Skeletal muscle satellite cell (primary cell): ENCODE data around the gene PPP3R1.
A peak's percentile ranks its signal among the peaks of the same experiment; 100 is the strongest.

Experiments used
- H3K27me3 ChIP-seq: 2 replicates; pipeline ENCODE4 v1.7.0; 2013; ENCODE audit warnings: low read length; ENCODE audit not compliant: control insufficient read depth, insufficient read depth
- H3K36me3 ChIP-seq: 2 replicates; pipeline ENCODE4 v1.7.0; 2013; ENCODE audit warnings: mild to moderate bottlenecking, control low read depth, low read length; ENCODE audit not compliant: insufficient read depth
- H3K4me1 ChIP-seq: 2 replicates; pipeline ENCODE4 v1.7.0; 2013; ENCODE audit warnings: low read length; ENCODE audit not compliant: control insufficient read depth, insufficient read depth
- H3K4me2 ChIP-seq: 2 replicates; pipeline ENCODE4 v1.7.0; 2013; ENCODE audit warnings: mild to moderate bottlenecking, low read length
- H3K4me3 ChIP-seq: 2 replicates; pipeline ENCODE4 v1.7.0; 2013; ENCODE audit warnings: low read length
- H3K9ac ChIP-seq: 2 replicates; pipeline ENCODE4 v1.7.0; 2013; ENCODE audit warnings: mild to moderate bottlenecking, low read depth, low read length, moderate library complexity
- H3K9me3 ChIP-seq: replicated peaks from 2 replicates; pipeline ENCODE4 v1.7.0; 2013; ENCODE audit warnings: mild to moderate bottlenecking, control low read depth, low read length

Gene PPP3R1

GRCh38 chr2:68226794-68227193 is 25.5 kb downstream of the PPP3R1 start:
- no peak overlapping the region for H3K4me2 ChIP-seq
- H3K9ac ChIP-seq, result no peak overlapping the region
- no peak overlapping the region for H3K4me3 ChIP-seq
- H3K27me3 ChIP-seq, result no peaks in the 10 kb centered on the region
- peaks cover 37% of the 10 kb centered on the region for H3K4me1 ChIP-seq
- peaks cover 3% of the 10 kb centered on the region for H3K36me3 ChIP-seq
- H3K9me3 ChIP-seq, result no peaks in the 10 kb centered on the region

GRCh38 chr2:68225119-68225632 is 27.2 kb downstream of the PPP3R1 start:
- Histone ChIP-seq H3K4me1 (peaks cover 21% of the 10 kb centered on the region), H3K9ac (no peak overlapping the region)

DNA sequence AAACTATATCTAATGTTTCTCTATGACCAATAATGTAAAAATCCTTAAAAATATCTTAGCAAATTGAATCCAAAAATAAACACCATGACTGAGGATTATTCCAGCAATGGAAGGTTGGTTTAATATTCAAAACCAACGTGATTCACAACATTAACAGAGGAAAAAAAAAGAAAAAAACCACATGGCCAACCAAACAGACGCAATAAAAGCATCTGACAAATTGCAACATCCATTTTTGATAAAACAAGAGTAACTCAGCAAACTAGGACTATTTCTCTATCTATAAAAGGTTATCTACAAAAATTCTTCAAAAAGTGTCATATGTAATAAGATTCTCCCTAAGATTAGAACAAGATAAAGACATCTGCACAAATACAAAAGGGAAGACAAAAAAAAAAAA is 28.9 kb downstream of the PPP3R1 start:
- Histone ChIP-seq H3K4me3 (no peak overlapping the region), H3K36me3 (peaks cover 3% of the 10 kb centered on the region), H3K4me1 (peaks cover 25% of the 10 kb centered on the region), H3K27me3 (no peaks in the 10 kb centered on the region), H3K9ac (no peak overlapping the region), H3K9me3 (no peaks in the 10 kb centered on the region), H3K4me2 (no peak overlapping the region)

More at GRCh38 chr2:68225119-68225632, 27.2 kb downstream of the PPP3R1 start:
- Histone ChIP-seq H3K27me3 (no peaks in the 10 kb centered on the region), H3K36me3 (peaks cover 3% of the 10 kb centered on the region), H3K9me3 (no peaks in the 10 kb centered on the region), H3K4me2 (peak overlapping the region; percentile 2), H3K4me3 (no peak overlapping the region)

GRCh38 chr2:68222287-68222686 is 30.0 kb downstream of the PPP3R1 start:
- no peak overlapping the region for H3K9ac ChIP-seq
- no peak overlapping the region for H3K4me2 ChIP-seq
- no peaks in the 10 kb centered on the region for H3K9me3 ChIP-seq
- no peaks in the 10 kb centered on the region for H3K27me3 ChIP-seq
- H3K4me3 ChIP-seq, result no peak overlapping the region
- peaks cover 3% of the 10 kb centered on the region for H3K36me3 ChIP-seq
- peaks cover 27% of the 10 kb centered on the region for H3K4me1 ChIP-seq

DNA sequence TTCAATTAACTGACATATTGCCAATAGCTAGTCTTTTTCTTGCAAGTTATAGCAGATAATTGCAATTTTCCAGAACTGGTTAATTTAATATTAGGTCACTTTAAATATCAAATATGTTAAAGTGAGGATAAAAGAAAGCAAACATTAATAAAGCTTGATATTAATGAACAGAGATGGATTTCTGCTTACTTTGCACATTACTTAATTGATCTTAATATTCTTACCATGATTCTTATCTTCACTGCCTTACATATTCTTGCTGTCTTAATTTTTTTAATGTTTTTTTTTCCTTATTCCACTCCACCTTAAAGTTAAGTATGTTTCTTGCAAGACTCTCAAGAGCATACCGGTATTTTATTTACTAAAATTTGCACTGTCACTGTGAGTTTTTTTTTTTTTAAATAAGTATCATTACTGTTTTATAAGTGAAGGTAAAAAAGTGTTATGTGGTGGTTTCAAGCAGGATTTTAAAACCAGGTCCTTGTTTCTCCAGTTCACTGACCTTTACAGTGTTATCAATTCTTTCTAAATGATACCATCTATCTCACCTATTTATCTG is 33.9 kb downstream of the PPP3R1 start:
- no peak overlapping the region for H3K4me2 ChIP-seq
- peaks cover 4% of the 10 kb centered on the region for H3K36me3 ChIP-seq

GRCh38 chr2:68217729-68218128 is 34.6 kb downstream of the PPP3R1 start:
- H3K9me3 ChIP-seq, result no peaks in the 10 kb centered on the region
- peaks cover 4% of the 10 kb centered on the region for H3K36me3 ChIP-seq
- H3K4me3 ChIP-seq, result no peak overlapping the region
- H3K4me2 ChIP-seq, result no peak overlapping the region
- peaks cover 24% of the 10 kb centered on the region for H3K4me1 ChIP-seq
- H3K9ac ChIP-seq, result no peak overlapping the region
- H3K27me3 ChIP-seq, result no peaks in the 10 kb centered on the region

More for the DNA sequence above, 33.9 kb downstream of the PPP3R1 start:
- Histone ChIP-seq H3K4me3 (no peak overlapping the region), H3K9me3 (no peaks in the 10 kb centered on the region), H3K27me3 (no peaks in the 10 kb centered on the region), H3K4me1 (peaks cover 30% of the 10 kb centered on the region), H3K9ac (no peak overlapping the region)

- no peaks in the 10 kb centered on the region for H3K27me3 ChIP-seq
- no peak overlapping the region for H3K4me3 ChIP-seq
- H3K9ac ChIP-seq, result no peak overlapping the region
- H3K36me3 ChIP-seq, result peaks cover 4% of the 10 kb centered on the region
- H3K4me2 ChIP-seq, result no peak overlapping the region
- peaks cover 17% of the 10 kb centered on the region for H3K4me1 ChIP-seq
- H3K9me3 ChIP-seq, result no peaks in the 10 kb centered on the region
Observed at GRCh38 chr2:68216454-68217310, 35.6 kb downstream of the PPP3R1 start.

- H3K4me1 ChIP-seq, result peaks cover 16% of the 10 kb centered on the region
Observed at GRCh38 chr2:68214381-68214780, 38.0 kb downstream of the PPP3R1 start.

DNA sequence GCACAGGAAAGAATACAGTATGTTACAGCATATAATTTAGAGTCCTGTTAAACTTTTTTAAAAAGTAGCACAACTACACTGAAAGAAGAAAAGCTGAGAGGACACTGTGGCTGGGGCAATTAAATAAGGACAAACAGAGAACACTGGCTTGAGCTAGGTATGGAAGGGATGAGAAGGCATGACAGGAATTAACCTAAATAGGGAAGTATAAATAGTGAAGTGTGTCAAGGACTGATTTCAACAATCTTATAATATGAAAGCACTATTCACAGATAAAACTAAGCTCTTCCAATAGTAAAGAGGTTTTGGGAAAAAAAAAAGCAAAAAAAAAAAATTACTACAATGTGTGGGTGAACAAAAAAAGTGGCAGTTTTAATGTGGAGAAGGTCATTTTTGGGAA is 45.5 kb downstream of the PPP3R1 start:
- Histone ChIP-seq H3K9ac (no peak overlapping the region), H3K4me2 (no peak overlapping the region), H3K4me3 (no peak overlapping the region), H3K36me3 (peaks cover 3% of the 10 kb centered on the region), H3K4me1 (no peaks in the 10 kb centered on the region), H3K9me3 (no peaks in the 10 kb centered on the region), H3K27me3 (no peaks in the 10 kb centered on the region)

More at GRCh38 chr2:68214381-68214780, 38.0 kb downstream of the PPP3R1 start:
- H3K9ac ChIP-seq, result no peak overlapping the region
- H3K4me3 ChIP-seq, result no peak overlapping the region
- H3K36me3 ChIP-seq, result peaks cover 4% of the 10 kb centered on the region
- H3K9me3 ChIP-seq, result no peaks in the 10 kb centered on the region
- no peak overlapping the region for H3K4me2 ChIP-seq
- H3K27me3 ChIP-seq, result no peaks in the 10 kb centered on the region

DNA sequence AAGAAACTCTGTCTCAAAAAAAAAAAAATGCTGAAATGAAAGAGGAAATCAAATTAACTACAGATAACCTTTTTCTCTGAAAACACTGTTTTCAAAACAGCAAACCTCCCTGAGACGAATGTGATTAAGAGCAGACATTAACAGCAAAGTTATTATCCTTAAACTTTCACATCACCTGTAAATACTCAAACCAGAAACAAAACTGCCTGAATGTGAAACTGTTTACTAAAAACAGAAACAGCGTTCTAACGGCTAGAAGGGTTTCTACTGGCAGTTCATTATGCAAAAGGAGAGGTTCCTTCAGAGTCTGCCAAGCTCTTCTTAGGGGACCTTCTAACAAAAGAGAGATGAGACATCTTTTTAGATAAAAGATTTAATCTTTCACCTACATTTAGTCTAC is 48.7 kb downstream of the PPP3R1 start:
- Histone ChIP-seq H3K4me1 (no peaks in the 10 kb centered on the region), H3K4me2 (no peak overlapping the region), H3K27me3 (no peaks in the 10 kb centered on the region), H3K4me3 (no peak overlapping the region), H3K36me3 (peaks cover 3% of the 10 kb centered on the region), H3K9me3 (no peaks in the 10 kb centered on the region), H3K9ac (no peak overlapping the region)

- H3K27me3 ChIP-seq, result no peaks in the 10 kb centered on the region
- no peak overlapping the region for H3K4me2 ChIP-seq
- H3K4me3 ChIP-seq, result no peak overlapping the region
- no peaks in the 10 kb centered on the region for H3K36me3 ChIP-seq
- no peaks in the 10 kb centered on the region for H3K9me3 ChIP-seq
- no peak overlapping the region for H3K9ac ChIP-seq
- peaks cover 14% of the 10 kb centered on the region for H3K4me1 ChIP-seq
Observed at GRCh38 chr2:68200157-68200787, 52.1 kb downstream of the PPP3R1 start.
